Eye (tissue), 1 donor: ENCODE data around the gene CDCP1.

Experiments used
- DNase-seq: peaks from one replicate; pipeline ENCODE4 v3.0.0-alpha.2; 2015

The CDCP1 gene

DNA sequence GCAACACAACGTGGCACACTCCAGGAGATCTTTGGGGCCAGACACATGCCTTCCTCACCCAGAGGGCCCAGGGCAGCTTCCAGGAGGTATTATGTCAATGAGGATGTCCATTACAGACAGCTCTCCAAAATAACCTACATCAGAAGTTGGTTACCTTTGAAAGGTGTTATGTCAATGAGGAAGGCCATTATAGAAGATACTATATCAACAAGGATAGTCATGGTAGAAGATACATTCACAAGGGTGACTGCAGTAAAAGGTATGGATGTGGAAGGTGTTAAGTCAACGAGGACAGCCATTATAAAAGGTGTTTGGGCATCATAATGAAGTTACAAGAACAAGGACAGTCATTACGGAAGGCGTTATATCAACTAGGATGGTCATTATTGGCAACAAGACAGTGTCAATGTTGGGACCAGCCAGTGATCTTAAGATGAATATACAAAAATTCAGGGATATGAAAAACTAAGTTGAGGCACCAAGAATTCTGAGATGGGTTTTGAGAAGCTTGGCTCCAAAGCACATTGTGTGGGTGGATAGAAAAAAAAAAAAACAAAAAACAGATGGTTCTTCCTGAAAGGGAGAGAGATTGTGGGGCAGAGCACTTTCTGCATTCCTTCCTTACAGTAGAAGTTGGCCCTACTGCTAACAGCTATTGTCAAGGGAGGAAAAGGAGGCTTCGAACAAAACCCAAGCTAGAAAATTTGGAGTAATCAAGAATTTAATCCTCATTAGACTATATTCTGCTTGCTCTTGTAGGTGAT, 11.2 kb downstream of the CDCP1 start:
- no peak for DNase-seq

DNA sequence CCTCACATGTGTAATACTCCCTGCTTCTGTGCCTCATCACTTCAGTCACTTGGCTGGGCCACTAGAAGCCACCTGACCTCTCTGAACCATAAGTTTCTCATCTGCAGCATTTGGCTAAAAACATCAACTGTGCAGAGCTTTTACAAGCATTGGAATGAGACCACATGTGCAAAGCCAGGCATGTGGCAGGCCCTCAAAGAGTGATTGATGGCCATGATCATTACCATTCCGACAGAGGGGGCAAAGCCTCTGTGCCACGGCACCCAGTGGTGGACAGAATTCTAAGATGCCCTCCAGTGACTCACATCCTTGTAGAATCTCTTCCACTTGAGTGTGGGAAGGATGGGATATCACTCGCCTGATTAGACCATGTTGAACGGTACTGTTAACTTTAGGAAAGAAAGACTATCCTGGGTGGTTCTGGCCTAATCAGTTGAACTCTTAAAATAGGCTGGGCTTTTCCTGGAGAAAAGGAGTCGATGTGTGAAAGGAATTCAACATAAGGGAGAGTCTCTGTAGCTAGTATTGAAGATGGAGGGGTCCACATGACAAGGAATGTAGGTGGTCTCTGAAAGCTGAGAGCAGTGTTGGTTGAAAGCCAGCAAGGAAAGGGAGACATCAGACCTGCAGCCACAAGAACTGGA, 13.5 kb downstream of the CDCP1 start:
- DNase-seq: no peak

DNA sequence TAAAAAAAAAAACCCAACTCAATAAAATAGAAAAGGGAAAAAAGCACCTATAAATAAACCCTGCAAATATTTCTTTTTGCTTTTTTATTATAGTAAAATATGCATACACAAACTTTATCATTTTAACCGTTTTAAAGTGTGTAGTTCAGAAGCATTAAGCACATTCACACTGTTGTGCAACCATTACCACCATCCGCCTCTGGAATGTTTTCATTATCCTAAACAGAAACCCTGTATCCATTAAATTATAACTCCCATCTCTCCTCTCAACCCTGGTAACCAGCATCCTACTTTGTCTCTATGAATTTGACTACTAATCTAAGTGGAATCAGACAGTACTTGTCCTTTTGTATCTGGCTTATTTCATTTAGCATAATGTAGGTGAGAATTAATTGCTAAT, 15.0 kb downstream of the CDCP1 start:
- no peak for DNase-seq

DNA sequence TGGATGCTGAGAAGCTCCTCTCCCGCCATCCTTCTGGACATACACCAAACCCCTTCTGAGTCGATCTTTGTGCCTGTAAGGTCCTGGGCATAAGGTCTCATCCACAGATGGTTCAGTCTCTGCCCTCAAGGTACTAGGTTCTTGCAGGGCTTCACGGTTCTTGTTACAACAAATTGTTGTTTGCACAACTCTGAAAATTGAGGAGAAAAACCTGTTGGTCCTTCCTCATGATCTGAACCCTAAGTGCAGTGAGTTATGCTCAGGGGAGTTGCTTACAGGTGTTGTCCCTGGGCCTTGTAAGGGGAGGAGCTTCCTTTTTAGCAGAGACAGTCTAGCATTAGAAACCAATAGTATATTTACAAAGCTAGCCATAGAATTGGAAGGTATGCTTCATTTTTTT, 15.7 kb downstream of the CDCP1 start:
- no peak for DNase-seq

DNA sequence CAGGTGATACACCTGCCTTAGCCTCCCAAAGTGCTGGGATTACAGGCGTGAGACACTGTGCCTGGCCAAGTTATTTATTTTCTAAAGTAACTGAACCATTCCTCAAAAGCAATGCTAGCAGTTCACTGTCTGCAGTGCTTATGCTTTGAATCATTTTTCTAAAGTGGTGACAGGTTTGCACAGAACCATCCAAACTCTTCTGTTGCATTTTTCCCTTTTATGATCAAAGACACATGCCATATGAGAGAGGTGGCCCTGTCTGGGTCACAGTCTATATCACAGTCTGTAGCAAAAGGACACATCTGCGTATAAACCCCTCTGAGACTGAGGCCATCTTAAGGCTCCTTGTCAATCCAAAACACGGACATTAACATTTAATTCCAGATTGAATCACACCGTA, 17.2 kb downstream of the CDCP1 start:
- DNase-seq: no peak

DNA sequence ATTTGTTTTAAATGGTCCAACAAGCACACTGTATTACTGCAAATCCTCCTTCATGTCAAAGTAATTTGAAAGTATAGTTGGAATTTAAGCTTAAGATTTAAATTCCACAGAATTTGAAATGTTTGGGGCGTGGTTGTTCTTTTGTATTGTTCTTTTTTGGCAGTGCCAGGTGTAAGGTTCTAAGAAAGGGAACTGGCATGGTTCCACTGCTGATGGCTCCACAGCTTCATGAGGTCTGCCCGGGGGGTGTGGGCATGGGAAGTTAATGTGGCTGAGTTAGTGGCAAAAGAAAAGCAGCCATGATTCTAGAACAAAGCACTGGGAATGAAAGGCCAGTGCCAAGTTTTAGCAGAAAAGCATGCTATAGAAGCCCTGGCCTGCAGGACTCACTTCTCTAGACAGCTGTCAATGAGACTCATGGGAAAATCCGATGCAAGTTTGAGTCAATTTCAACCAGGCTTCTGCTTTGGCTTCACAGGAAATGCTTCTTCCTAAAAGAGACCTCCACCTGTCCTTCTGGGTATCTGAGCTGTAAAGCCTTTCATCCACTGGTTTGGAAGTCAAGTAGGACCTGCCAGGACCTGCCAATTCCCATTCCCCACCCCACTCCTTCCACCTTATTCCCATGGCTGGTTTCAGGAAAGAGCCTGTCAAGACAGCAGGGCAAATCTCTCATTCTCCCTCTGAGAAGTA, 18.9 kb downstream of the CDCP1 start:
- no peak for DNase-seq

DNA sequence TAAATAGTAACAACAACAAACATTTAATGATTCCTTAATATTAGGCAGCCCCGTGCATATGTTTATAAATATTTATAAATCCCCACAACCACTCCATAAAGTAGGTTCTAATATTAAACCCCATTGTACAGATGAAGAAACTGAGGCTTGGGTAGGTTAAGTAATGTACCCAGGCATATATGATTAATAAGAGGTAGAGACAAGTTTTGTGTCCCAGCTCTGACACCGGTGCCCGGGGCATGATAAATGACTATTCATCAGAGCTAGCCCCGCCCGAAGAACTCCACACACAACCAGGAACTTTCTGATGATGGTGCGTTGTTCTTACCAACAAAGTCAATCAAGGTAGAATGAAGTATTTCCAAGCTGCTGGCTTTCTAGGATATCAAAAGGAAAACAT, 19.4 kb downstream of the CDCP1 start:
- DNase-seq: no peak

DNA sequence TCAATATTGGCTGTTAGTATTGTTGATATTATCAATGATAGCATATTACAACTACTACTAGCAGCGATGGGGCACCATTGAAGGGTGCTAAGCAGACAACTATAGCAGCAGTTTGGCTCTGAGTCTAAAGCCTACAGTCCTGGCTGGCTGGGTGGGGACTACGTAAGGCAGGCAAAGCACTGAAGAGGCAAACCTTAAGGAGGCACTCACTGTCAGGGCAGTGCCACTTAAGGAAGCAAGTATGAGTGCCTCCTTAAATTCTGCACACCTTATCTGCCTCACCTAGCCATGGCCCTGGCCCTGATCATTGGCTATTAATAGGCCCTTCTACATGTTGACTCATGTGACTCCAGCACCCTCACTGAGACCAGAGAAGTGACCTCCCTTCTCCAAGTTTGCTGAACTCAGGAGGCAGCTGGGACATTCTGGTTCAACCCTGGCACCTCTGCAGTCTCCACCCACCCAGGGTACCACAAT, 20.6 kb downstream of the CDCP1 start:
- no peak for DNase-seq

DNA sequence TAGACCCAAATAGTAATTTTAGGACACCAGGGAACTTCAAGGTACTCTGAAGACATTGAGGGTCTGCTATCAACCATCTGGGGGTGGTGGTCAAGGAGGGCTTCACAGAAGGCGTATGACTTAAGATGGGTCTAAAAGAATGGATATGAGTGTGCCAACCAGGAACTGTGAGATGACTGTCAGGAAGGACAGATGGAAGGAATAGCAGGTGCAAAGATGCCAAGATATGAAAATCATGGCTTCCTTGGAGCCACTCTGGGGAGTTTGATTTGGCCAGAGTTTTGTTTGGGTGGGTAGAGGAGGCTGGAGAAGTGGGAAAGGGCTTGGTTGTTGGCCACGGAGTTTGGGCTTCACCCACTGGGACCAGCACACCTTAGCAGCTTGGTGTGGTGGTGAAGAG, 21.2 kb downstream of the CDCP1 start:
- no peak for DNase-seq

DNA sequence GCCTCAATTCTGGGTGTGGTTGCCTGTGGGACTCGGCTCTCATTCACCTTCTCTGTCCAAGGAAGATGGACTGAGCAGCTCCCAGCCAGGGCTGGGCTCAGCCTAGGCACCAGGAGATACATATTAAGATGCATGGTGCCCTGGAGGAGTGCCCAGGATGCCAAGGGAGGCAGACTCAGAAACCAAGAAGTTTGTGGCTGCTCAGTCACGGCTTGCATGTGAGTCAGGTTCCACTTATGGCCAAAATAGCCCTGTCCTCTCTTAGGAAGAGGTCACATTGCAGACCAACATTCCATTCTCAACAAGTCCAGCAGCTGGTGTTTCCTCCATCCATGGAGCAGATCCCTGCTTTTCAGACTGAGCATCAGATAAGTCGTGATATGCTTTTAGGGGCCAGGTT, 21.8 kb downstream of the CDCP1 start:
- no peak for DNase-seq

DNA sequence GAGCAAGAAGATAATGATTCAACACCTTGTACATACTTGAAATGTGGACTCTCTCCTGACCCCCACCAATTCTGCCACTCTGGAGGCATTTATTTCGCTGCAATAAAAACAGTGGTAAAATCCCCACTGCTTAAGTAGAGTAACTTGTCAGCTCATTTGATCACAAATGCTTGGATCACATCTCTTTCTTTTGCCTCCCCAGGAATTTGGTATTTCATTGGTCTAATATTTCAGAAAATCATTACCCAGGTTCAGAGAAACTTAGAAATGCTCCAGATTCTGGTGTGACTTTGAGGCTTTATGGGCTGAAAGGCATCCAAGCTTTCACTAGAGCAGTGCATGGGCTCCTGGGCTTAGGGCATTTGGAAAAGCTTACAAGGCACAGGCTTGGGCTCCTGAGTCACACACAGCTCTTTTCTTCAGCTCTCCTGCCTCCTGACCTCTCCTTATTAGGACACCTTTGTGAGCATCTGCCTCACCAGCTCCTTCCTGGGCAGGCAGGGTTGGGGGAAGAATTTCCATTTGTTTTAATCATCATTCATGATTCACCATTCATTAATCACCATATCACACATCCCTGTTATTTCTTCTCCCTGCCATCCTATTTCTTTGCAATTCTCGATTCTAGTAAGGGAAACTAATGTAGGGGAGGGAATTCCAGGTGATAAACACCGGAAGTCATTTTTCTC, 22.5 kb downstream of the CDCP1 start:
- DNase-seq: no peak

DNA sequence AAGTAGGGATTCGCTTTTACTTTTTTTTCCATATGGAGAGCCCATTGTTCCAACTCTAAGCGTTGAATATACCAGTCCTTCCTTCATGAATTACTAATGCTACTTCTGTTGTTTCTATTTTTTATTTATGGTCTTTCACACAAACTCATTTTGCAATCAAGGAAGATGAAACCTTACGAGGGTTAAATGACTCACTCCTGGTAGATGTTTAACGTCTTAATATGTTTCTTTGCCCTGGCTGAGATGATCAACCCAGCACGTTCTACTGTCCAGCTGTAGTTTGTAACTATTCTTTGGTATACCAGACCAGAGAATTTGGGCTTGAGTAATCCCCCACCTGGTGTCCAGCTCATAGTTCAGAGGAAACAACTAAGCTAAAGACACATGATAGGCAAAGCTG, 23.1 kb downstream of the CDCP1 start:
- no peak for DNase-seq

DNA sequence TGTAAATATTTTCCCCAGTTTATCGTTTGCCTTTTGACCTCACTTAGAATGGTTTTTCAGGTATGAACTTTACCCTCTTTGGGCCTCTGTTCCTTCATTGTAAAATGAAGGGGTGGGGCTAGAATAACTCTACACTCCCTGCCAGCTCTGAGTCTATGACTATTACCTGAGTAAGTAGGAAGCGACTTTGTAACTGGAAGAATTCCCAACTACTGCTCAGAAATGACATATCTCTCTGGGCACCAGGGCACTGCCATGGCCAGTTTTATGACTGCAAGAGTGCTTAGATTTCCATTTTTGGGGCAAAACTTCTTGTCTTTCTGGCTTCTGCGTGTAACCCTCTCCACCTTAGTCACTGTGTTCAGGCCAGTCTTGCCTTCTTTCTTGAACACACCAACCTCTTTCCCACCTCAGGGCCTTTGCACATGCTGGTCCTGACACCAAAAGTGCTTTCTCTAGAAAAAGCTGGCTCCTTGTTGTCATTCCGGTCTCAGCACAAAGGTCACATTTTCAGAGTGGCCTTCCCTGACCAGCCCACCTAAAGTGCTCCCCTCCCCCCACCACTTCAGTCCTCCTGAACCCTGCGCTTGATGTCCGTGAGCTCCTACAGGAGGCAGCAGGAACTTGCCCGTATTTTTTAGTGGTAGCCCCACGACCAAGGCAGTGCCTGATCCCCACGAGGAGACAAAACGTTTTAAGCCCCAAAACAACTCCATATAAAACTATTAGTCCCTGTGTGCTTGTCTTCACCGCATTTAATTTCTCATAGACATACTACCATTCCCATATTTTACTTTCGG, 25.6 kb downstream of the CDCP1 start:
- no peak for DNase-seq

DNA sequence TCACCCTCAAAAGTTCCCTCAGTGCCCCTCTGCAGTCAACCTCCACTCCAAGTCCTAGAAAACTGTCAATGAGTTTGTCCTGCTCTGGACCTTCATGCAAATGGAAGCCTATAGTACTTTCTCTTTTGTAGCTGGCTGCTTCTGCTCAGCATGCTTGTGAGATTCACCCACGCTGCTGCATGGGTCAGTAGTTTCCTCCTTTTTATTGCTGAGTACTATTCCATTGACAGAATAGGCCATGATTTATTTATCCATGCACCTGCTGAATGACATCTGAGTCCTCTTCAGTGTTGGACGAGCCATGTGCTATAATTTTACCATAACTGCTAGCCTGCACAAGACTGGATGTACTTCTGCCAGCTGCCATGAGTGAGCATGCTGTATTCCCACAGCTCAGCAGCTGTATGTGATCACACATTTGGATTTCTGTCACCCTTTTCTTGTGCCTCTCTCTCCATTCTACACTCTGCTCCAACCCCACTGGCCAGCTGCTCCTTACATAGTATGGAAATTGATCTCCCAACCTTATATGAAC, 26.3 kb downstream of the CDCP1 start:
- no peak for DNase-seq

DNA sequence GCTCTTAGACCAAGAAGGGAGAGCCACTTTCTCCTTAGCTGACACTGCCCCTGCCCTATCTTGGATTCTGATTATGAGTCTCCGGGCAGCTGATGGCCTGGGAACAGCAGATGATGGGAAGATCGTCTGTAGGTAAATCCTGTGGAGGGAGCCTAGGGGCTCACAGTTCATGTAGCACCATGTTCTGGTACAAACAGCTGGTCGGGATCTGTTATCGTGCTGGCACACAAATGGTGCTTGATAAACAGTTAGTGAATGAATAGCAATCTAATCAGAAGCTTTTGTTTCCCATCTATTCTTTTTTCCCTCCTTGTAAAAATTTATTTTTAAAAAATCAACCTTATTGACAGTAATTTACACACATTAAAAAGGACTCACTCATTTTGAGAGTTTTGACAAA, 26.8 kb downstream of the CDCP1 start:
- no peak for DNase-seq

DNA sequence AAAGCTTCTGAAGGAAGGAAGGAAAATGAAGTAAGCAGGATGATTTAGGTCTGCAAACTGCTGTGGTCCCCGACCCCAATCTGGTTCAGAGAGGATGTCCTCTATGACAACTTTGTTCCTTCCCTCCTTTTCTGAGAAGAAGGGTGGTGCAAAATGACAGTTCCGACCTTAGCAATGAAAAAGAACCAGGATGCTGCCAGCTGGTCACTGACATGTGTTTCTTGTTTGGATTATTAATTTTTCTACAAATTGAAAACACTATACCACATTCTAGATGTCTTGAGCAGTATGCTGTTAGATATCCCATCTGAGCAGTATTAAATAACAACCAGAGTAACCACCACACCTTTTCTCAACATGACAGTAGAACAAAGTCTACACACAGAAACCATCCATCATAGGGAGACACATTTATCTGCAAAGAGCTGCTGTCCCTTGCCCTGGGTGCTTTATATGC, 27.5 kb downstream of the CDCP1 start:
- DNase-seq: no peak

DNA sequence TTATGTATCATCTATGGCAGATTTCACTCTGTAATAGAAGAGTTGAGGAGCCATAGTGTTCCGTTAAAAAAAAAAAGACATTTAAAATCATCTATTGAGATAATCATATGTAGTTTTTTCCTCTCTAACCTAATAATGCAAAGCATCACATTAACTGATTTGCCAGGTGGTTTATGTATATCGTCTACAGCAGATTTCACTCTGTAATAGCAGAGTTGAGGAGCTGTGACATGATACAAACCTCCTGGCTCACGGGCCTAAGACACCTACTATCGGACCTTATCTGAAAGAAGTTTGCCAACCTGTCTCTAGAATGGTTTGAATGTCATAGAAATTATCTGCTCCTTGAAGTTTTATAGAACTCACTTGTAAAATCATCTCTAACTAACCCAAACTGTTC, 29.8 kb downstream of the CDCP1 start:
- no peak for DNase-seq

DNA sequence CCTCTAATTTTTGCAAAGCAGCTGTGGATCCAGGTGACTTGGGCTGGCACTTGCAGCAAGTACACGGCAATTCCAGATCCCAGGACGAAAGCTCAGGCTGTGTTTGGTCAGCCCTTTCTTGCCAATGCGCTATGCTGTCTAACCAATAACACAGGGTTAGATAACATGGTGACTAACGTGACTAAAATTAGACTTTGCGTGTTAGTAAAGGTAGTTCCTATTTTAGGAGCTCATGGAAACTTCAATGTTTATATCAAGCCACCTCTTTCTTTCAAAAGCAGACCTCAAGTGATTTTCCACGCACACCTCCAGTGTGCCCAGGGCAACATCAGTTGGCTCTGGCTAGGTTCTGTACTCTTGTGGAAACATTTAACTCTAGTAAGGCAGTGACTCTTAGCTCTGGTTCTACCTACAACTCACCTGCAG, 32.5 kb downstream of the CDCP1 start:
- DNase-seq: no peak

DNA sequence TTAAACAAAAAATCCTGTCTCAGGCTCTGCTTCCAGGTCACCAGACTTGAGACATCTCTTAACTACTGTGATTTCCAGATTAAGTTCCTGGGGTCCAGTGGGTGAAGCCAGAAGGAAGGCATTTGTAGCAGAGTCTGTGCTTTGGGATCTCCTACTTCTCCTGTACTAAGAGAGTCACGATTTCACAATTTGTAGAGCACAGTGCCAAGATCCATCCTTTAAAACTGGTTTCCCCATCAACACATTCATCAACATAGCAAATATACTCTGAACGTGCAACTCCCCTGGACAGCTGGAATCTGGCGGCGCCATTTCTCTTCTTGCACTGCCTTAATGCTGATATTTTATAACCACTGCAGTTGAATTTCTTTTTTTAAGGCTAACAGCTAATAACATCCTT, 33.2 kb downstream of the CDCP1 start:
- DNase-seq: no peak

DNA sequence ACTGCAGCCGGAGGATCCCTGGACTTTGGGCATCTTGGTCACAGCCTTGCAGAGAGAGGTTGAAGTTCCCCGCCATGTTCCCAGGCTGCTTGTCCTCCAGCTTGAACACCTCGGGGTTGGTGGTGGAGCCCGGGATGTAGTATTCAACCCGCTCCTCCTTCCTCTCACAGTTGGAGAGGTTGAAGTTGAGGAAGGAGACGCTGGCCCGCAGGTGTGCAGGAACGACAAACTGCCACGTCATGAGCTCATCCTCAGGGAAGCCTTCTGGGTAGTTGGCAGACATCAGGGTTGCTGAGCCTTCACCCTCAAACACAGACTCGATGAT, 35.7 kb downstream of the CDCP1 start:
- DNase-seq: no peak

DNA sequence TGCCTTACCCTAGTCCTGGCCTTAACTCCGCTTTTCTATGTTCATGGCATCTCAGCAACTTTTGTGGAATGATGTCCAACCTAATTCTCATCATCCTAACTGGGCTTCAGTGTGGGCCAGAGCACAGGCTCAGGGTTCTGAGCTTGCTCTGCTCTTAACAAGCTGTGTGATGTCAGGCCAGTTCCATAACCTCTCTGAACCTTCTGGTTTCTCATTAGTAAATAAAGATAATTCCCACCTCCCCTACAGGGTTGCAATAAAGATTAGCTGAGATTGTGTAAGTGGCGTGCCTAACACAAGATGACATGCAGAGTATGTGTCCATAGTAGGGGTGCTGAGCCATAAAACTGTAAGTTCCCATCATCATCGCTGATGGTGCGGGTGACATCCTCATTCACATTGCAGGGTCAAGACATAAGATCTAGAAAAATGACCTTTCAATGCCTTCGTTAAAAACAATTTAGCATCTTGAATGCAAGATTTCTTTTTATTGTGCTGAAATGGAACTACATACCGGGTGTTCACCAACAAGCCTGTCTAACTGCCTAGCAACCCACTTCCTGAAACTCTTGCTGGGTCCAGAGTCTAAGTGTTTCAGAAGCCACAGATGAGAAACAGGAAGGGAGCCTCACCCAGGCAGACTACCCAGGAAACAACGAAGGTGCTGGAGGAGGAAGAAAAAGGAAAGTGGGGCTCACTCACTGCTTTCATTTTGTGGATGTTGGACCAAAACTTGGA, 36.2 kb downstream of the CDCP1 start:
- no peak for DNase-seq

DNA sequence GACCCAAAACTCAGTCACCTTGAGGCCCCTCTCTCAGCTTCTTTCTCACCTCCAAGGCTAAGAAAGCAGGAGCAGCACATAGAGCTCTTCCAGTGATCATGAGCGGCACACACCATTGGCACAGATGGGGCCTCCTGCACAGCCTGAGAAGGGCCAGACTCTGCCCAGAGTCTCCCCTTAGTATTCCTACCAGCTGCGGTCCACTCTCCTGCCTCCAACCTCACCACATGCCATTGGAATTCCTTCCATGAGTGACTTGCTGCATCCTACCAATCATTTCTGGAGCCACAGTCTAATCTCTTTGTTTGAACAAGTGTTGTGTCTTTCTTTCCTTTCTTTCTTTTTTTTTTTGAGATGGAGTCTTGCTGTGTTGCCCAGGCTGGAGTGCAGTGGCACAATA, 39.3 kb downstream of the CDCP1 start:
- DNase-seq: no peak
